ENCODE measurements around the gene TBC1D8. TPM values are rescaled to one million over a fixed set of nuclear protein-coding genes. Genes with fewer than 3 reads are reported as not detected.
A peak's percentile ranks its signal among the peaks of the same experiment; 100 is the strongest.

The TBC1D8 gene
- total and polyA plus RNA-seq, 2 of the 13 experiments (the other 11 are each of a cell fraction or from before 2014, with no cell fraction given), result 45.1 to 95.4 TPM

DNA sequence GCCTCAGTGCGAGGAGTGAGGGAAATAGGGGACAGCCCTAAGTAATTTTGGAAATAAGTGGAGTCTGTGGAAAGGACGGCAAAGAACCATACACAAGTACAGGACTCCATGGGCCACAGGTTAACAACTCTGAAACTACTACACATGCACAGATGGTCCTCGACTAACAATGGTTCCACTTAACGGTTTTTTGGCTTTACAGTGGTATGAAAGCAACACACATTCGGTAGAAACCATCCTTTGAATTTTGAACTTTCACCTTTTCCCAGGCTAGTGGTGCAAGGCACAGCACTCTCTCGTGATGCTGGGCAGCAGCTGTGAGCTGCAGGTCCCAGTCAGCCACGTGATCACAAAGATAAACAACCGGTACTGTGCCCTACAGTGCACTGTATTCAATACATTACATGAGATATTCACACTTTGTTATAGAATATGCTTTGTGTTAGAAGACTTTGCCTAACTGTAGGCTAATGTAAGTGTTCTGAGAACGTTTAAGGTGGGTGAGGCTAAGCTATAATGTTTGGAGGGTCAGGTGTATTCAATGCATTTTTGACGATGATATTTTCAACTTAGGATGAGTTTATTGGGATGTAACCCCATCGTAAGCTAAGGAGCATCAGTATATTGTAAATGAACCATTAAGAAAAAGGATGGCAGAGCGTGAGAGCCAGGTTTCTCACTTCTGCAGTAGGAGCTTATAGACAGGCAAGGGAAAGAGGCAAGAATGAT, 44.6 kb downstream of the TBC1D8 start (continued):
- TF ChIP-seq KLF16 (CRISPR knock-in tag; IDR thresholded peaks at IDR 0.05) (peak in 1 of 2 experiments; percentile 86; a peak in 2 of 4 replicates), ZNF761 (CRISPR knock-in tag; conservative IDR thresholded peaks at IDR 0.05) (no peak), CEBPG (CRISPR knock-in tag; IDR thresholded peaks at IDR 0.05) (peak; percentile 86), ZBTB1 (CRISPR knock-in tag; IDR thresholded peaks at IDR 0.05; ENCODE audit: borderline replicate concordance) (no peak), ZBTB21 (CRISPR knock-in tag; IDR thresholded peaks at IDR 0.05) (no peak), SALL1 (CRISPR knock-in tag; IDR thresholded peaks at IDR 0.05) (peak; percentile 99), SMC3 (IDR thresholded peaks at IDR 0.05; ENCODE audit: low read length) (peak; percentile 35; the same call in 1 of the 2 replicates), HNF4G (IDR thresholded peaks at IDR 0.05; ENCODE audit: borderline replicate concordance, low read depth, low read length) (peak; percentile 95), HNF4G (CRISPR knock-in tag; IDR thresholded peaks at IDR 0.05; ENCODE audit: borderline replicate concordance, low read depth) (peak; percentile 97), PAWR (CRISPR knock-in tag; IDR thresholded peaks at IDR 0.05; ENCODE audit: borderline replicate concordance) (no peak), SSRP1 (CRISPR knock-in tag; IDR thresholded peaks at IDR 0.05) (peak; percentile 86; the same call in 1 of the 2 replicates), PCBP2 (optimal IDR thresholded peaks at IDR 0.05; ENCODE audit: low read depth, low read length, poor library complexity, severe bottlenecking) (no peak), FOXJ3 (CRISPR knock-in tag; IDR thresholded peaks at IDR 0.05; ENCODE audit: borderline replicate concordance) (peak; percentile 74; the same call in 1 of the 2 replicates), LCORL (IDR thresholded peaks at IDR 0.05) (peak; percentile 50; the same call in 1 of the 2 replicates), LCORL (CRISPR knock-in tag; IDR thresholded peaks at IDR 0.05) (peak; percentile 96), NFKBIZ (CRISPR knock-in tag; IDR thresholded peaks at IDR 0.05) (peak; percentile 62; the same call in 1 of the 2 replicates), ZNF337 (CRISPR knock-in tag; IDR thresholded peaks at IDR 0.05; ENCODE audit: borderline replicate concordance, low read depth) (peak; percentile 90; the same call in 1 of the 2 replicates), HOXD1 (CRISPR knock-in tag; IDR thresholded peaks at IDR 0.05) (no peak), RFX3 (CRISPR knock-in tag; IDR thresholded peaks at IDR 0.05) (no peak), CAMTA2 (CRISPR knock-in tag; IDR thresholded peaks at IDR 0.05; ENCODE audit: borderline replicate concordance) (no peak)
- TF ChIP-seq, protein P1, sequence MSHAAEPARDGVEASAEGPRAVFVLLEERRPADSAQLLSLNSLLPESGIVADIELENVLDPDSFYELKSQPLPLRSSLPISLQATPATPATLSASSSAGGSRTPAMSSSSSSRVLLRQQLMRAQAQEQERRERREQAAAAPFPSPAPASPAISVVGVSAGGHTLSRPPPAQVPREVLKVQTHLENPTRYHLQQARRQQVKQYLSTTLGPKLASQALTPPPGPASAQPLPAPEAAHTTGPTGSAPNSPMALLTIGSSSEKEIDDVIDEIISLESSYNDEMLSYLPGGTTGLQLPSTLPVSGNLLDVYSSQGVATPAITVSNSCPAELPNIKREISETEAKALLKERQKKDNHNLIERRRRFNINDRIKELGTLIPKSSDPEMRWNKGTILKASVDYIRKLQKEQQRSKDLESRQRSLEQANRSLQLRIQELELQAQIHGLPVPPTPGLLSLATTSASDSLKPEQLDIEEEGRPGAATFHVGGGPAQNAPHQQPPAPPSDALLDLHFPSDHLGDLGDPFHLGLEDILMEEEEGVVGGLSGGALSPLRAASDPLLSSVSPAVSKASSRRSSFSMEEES (CRISPR knock-in tag; IDR thresholded peaks at IDR 0.05), result peak; percentile 99
- TF ChIP-seq, protein P2, sequence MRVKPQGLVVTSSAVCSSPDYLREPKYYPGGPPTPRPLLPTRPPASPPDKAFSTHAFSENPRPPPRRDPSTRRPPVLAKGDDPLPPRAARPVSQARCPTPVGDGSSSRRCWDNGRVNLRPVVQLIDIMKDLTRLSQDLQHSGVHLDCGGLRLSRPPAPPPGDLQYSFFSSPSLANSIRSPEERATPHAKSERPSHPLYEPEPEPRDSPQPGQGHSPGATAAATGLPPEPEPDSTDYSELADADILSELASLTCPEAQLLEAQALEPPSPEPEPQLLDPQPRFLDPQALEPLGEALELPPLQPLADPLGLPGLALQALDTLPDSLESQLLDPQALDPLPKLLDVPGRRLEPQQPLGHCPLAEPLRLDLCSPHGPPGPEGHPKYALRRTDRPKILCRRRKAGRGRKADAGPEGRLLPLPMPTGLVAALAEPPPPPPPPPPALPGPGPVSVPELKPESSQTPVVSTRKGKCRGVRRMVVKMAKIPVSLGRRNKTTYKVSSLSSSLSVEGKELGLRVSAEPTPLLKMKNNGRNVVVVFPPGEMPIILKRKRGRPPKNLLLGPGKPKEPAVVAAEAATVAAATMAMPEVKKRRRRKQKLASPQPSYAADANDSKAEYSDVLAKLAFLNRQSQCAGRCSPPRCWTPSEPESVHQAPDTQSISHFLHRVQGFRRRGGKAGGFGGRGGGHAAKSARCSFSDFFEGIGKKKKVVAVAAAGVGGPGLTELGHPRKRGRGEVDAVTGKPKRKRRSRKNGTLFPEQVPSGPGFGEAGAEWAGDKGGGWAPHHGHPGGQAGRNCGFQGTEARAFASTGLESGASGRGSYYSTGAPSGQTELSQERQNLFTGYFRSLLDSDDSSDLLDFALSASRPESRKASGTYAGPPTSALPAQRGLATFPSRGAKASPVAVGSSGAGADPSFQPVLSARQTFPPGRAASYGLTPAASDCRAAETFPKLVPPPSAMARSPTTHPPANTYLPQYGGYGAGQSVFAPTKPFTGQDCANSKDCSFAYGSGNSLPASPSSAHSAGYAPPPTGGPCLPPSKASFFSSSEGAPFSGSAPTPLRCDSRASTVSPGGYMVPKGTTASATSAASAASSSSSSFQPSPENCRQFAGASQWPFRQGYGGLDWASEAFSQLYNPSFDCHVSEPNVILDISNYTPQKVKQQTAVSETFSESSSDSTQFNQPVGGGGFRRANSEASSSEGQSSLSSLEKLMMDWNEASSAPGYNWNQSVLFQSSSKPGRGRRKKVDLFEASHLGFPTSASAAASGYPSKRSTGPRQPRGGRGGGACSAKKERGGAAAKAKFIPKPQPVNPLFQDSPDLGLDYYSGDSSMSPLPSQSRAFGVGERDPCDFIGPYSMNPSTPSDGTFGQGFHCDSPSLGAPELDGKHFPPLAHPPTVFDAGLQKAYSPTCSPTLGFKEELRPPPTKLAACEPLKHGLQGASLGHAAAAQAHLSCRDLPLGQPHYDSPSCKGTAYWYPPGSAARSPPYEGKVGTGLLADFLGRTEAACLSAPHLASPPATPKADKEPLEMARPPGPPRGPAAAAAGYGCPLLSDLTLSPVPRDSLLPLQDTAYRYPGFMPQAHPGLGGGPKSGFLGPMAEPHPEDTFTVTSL (CRISPR knock-in tag; IDR thresholded peaks at IDR 0.05; ENCODE audit: borderline replicate concordance), result peak; percentile 75; the same call in 1 of the 2 replicates
- TF ChIP-seq, protein P3, sequence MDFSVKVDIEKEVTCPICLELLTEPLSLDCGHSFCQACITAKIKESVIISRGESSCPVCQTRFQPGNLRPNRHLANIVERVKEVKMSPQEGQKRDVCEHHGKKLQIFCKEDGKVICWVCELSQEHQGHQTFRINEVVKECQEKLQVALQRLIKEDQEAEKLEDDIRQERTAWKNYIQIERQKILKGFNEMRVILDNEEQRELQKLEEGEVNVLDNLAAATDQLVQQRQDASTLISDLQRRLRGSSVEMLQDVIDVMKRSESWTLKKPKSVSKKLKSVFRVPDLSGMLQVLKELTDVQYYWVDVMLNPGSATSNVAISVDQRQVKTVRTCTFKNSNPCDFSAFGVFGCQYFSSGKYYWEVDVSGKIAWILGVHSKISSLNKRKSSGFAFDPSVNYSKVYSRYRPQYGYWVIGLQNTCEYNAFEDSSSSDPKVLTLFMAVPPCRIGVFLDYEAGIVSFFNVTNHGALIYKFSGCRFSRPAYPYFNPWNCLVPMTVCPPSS (IDR thresholded peaks at IDR 0.05), result no peak

Measured in HepG2 (cell line).